ENCODE data around the gene ATOSA.

ATOSA gene

DNA sequence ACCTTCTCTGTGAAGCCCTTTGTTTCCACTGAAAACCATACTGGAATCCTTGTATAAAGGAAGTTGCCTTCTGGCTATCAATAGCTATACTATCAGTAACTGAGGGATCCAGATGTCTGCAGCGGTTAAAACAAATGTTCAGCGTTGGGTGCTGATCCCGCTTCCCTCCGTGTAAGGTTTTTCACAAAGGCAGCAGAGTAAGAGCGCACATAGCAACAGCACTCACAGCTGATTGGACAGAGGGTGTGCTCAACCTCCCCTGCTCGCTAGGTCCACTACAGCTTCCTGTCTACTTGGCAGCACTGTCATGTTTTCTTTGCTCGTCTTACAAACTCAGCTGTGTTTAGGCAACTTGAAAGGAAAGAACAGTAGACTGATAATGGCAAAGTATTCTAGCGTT, 27.3 kb downstream of the ATOSA start:
- peak in 1 of 3 donors; percentile 13 for DNase-seq (ENCODE audit: low read depth in 3 of 3)

DNA sequence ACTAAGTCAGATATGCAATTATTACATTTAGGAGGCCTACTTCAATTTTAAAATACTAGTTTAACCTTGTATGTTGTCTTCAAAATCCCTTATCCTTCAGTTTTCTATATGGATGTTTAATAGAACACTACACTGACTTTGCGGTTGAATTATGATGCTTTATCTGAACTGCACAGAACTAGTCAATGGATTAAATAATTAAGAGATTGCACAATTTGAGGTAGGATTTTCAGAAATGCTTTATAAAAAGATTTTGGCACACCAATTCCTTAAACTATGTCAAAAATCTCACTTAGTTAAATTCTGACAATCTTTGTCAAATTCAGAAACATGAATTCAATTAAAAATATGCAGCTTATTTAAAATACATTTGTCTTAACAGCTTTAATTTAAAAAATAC, 28.1 kb downstream of the ATOSA start:
- DNase-seq (ENCODE audit: low read depth in 3 of 3), result no peak

DNA sequence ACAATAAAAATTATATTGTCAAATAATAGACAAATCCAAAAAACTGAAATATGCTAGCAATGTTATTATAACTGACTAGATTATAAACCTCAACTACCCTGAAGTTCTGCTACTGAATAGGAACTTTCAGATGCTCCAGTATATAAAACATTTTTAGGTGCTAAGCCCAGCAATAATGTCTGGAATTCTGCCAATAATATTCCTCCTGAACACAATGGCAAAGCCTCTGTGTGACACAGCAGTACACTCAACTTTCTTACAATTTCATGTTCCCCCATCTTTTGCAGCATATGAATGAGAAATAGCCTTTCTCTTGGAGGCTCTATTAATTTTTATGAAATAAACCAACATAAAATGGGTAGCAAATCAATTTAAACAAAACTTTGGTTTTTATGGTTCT, 29.5 kb downstream of the ATOSA start:
- no peak for DNase-seq (ENCODE audit: low read depth in 3 of 3)

DNA sequence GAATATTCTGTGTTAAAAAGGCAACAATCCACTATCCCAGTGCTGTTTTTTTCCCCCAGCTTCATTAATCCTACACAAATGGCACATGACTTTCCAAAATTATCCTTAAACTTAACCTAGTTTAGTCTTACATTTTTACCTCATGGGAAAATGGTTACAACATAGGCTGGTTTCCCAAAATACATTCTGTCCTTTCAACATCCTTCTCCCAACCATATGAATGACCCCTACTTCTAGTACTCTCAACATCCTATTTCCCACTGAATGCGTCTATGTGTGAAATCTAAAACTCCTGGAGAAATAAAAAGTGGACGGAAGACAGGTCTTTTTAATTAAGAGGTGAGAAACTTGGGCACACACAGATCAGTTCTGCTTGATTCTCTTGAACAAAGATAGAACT, 33.3 kb downstream of the ATOSA start:
- no peak for DNase-seq (ENCODE audit: low read depth in 3 of 3)

DNA sequence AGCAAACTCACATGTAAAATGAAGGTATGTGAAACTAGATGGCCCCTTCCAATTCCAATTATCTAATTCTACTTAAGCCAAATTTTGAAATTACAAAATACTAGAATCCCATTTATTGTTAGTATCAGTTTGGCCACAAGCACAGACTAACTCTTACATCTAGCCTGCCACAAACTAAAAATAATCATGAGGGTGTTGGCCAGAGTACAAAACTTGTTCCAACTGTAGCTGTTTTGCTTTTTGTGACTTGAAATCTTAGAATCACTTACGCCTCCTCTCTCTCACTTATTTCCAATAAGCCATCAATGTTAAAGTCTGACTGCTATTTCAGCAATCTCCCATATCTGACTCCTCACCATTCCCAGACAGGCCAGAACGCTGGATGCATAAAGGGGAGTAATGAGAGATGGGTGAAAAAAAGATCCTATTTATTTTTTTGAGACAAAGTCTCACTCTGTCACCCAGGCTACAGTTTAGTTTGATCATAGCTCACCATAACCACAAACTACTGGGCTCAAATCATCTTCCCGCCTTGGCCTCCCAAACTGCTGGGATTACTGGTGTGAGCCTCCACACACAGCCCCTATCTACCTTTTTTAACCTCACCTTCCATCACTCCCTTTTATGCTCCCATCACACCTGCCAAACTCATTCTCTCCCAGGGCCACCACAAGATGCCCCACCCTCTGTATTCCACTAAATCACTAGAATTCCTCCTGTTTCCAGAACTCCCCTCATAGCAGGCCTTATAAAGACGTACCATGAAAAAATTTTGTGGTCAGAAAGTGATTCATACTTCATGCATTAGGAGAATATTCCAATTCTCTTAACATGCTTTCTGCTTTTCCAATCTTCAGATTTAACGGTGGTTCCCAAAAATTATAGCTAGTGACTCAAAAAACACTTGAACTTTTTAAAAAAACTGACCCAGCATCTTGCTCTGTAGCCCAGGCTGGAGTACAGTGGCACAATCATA, 36.5 kb downstream of the ATOSA start:
- no peak for DNase-seq (ENCODE audit: low read depth in 3 of 3)

DNA sequence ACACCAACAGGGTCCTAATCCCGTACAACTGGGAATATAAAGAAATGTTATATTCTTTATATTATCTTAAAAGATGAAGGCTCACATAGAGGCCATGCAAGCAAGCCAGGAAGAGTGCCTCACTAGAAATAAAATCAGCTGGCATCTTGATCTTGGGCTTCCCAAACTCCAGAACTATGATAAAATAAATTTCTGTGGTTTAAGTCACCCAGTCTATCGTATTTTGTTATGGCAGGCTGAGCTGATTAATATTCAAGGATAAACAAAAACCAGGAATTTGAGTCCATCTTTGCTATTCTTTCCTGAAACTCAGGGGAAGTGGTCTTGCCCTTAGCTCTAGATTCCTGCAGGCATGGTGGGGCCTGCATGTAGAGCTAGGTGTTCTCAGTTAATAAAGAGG, 42.7 kb downstream of the ATOSA start:
- no peak for DNase-seq (ENCODE audit: low read depth in 3 of 3)

DNA sequence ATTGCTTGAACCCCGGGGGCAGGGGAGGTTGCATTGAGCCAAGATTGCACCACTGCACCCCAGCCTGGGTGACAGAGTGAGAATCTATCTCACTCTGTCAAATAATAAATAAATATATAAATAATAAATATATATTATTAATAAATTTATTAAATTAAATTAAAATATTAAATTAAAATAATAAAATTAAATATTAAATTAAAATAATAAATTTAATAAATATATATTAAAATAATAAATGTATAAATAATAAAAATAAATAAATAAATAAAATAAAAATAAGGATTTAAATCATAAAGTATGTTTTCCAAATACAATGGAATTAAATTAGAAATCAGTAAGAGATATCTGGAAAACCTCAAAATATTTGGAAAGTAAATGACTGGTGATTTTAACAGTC, 43.3 kb downstream of the ATOSA start:
- no peak for DNase-seq (ENCODE audit: low read depth in 3 of 3)

Data from stimulated activated CD4-positive, alpha-beta T cell treated with anti-CD3 and anti-CD28 coated beads, TNF-alpha, amount 100 ng/mL, for 48 hours (primary cell).